Liver (tissue), 9 donors: ENCODE data around the gene SREK1. TPM values are rescaled to one million over a fixed set of nuclear protein-coding genes. Genes with fewer than 3 reads are reported as not detected.

ENCODE experiments used
- DNase-seq: peaks from one replicate; pipeline ENCODE4 v3.0.0-alpha.2; 2017; ENCODE audit warnings: low spot score
- H3K27ac ChIP-seq, 2 donors: one replicate each; pipeline ENCODE4 v1.7.0; 2013; ENCODE audit warnings: inconsistent platforms in 2 of 2, low read length in 2 of 2, control low read depth in 1 of 2, low read depth in 1 of 2, mild to moderate bottlenecking in 1 of 2
- H3K27me3 ChIP-seq, 4 donors: one replicate each; pipeline versions ENCODE4 v1.6.1 to v1.7.0; 2013; ENCODE audit warnings: low read length in 3 of 4, inconsistent platforms in 1 of 4, mild to moderate bottlenecking in 1 of 4, moderate library complexity in 1 of 4; ENCODE audit not compliant: control insufficient read depth in 4 of 4, insufficient read depth in 4 of 4
- H3K36me3 ChIP-seq, 4 donors: one replicate each; pipeline versions ENCODE4 v1.6.1 to v1.7.0; 2013; ENCODE audit warnings: low read length in 3 of 4, mild to moderate bottlenecking in 3 of 4, low read depth in 1 of 4, moderate library complexity in 1 of 4; ENCODE audit not compliant: control insufficient read depth in 4 of 4, insufficient read depth in 3 of 4
- H3K4me1 ChIP-seq, 4 donors: one replicate each; pipeline versions ENCODE4 v1.6.1 to v1.7.0; 2013; ENCODE audit warnings: low read length in 3 of 4, mild to moderate bottlenecking in 3 of 4, moderate library complexity in 1 of 4; ENCODE audit not compliant: control insufficient read depth in 4 of 4, insufficient read depth in 4 of 4
- H3K4me3 ChIP-seq, 3 donors: one replicate each; pipeline versions ENCODE4 v1.6.1 to v1.7.0; 2013; ENCODE audit warnings: low read length in 3 of 3, control low read depth in 1 of 3, low read depth in 1 of 3, mild to moderate bottlenecking in 1 of 3
- H3K9ac ChIP-seq, 2 donors: one replicate each; pipeline ENCODE4 v1.7.0; 2013; ENCODE audit warnings: low read length in 2 of 2, mild to moderate bottlenecking in 2 of 2, moderate library complexity in 2 of 2, control low read depth in 1 of 2, low read depth in 1 of 2
- H3K9me3 ChIP-seq, 4 donors: one replicate each; pipeline versions ENCODE4 v1.6.1 to v1.7.0; 2013; ENCODE audit warnings: low read length in 3 of 4; ENCODE audit not compliant: control insufficient read depth in 4 of 4
- ATF3 ChIP-seq: IDR thresholded peaks from 2 replicates; pipeline ENCODE4 v1.6.1; 2016; ENCODE audit warnings: antibody characterized with exemption
- CTCF ChIP-seq: fragments of 150-350 bp; IDR thresholded peaks from 2 replicates; pipeline ENCODE4 v1.5.1; 2017; ENCODE audit warnings: improper control_type of control experiment, low read depth, low read length; ENCODE audit not compliant: missing input control
- EGR1 ChIP-seq, 2 donors: IDR thresholded peaks; 2 replicates each; pipeline ENCODE4 v1.6.1; 2016 to 2018; ENCODE audit warnings: antibody characterized with exemption in 2 of 2, low read depth in 2 of 2
- FOXA1 ChIP-seq: IDR thresholded peaks from 2 replicates; pipeline ENCODE4 v1.6.1; 2016; ENCODE audit warnings: antibody characterized with exemption
- FOXA2 ChIP-seq: IDR thresholded peaks from 2 replicates; pipeline ENCODE4 v1.6.1; 2016; ENCODE audit warnings: antibody characterized with exemption
- GABPA ChIP-seq, 2 donors: IDR thresholded peaks in 1 of 2; conservative IDR thresholded peaks in 1 of 2; 2 replicates each; pipeline ENCODE4 v1.6.1; 2016; ENCODE audit warnings: antibody characterized with exemption in 2 of 2, mild to moderate bottlenecking in 1 of 2, moderate library complexity in 1 of 2
- HNF4A ChIP-seq, 2 donors: conservative IDR thresholded peaks; 2 replicates each; pipeline ENCODE4 v1.6.1; 2016; ENCODE audit warnings: antibody characterized with exemption in 2 of 2, mild to moderate bottlenecking in 2 of 2
- HNF4G ChIP-seq: IDR thresholded peaks from 2 replicates; pipeline ENCODE4 v1.6.1; 2016; ENCODE audit warnings: antibody characterized with exemption
- JUND ChIP-seq, 2 donors: IDR thresholded peaks; 2 replicates each; pipeline ENCODE4 v1.6.1; 2016; ENCODE audit warnings: antibody characterized with exemption in 2 of 2
- MAX ChIP-seq: IDR thresholded peaks from 2 replicates; pipeline ENCODE4 v1.6.1; 2016; ENCODE audit warnings: antibody characterized with exemption
- NR2F2 ChIP-seq: IDR thresholded peaks from 2 replicates; pipeline ENCODE4 v1.6.1; 2016; ENCODE audit warnings: antibody characterized with exemption
- RAD21 ChIP-seq, 2 donors: IDR thresholded peaks; 2 replicates each; pipeline ENCODE4 v1.6.1; 2016; ENCODE audit warnings: antibody characterized with exemption in 2 of 2, mild to moderate bottlenecking in 2 of 2
- REST ChIP-seq: IDR thresholded peaks from 2 replicates; pipeline ENCODE4 v1.6.1; 2016; ENCODE audit warnings: antibody characterized with exemption, mild to moderate bottlenecking
- RXRA ChIP-seq, 2 donors: IDR thresholded peaks; 2 replicates each; pipeline ENCODE4 v1.6.1; 2017 to 2018; ENCODE audit warnings: antibody characterized with exemption in 2 of 2, mild to moderate bottlenecking in 1 of 2
- SP1 ChIP-seq: IDR thresholded peaks from 2 replicates; pipeline ENCODE4 v1.6.1; 2018; ENCODE audit warnings: antibody characterized with exemption, mild to moderate bottlenecking
- TAF1 ChIP-seq: conservative IDR thresholded peaks from 2 replicates; pipeline ENCODE4 v1.6.1; 2016; ENCODE audit warnings: antibody characterized with exemption, mild to moderate bottlenecking
- YY1 ChIP-seq: IDR thresholded peaks from 2 replicates; pipeline ENCODE4 v1.6.1; 2016; ENCODE audit warnings: antibody characterized with exemption, mild to moderate bottlenecking
- ZBTB33 ChIP-seq: IDR thresholded peaks from 2 replicates; pipeline ENCODE4 v1.6.1; 2016; ENCODE audit warnings: antibody characterized with exemption
- WGBS: extraction: QIAGEN DNeasy Blood & Tissue Kit; methylation state at CpG from one replicate; pipeline ENCODE4 v1.1.7; 2013; 5-methylcytosine and 5-hydroxymethylcytosine counted together
- polyA plus RNA-seq, 2 donors: library from polyadenylated mRNA; stranded (reverse) in 1 of 2; unstranded in 1 of 2; fragments of 200-250 nt in 1 of 2; fragments of >200 nt in 1 of 2; fragmentation: Nextera tagmentation in 1 of 2; extraction: Ambion mirVana in 1 of 2; gene quantifications; one replicate each; pipeline versions ENCODE4 v1.2.1 to v1.2.3, GENCODE V29; 2013 to 2015
- total RNA-seq, 2 donors: library from RNA; depleted of rRNA; stranded (reverse); fragments of >200 nt; gene quantifications; one replicate each; pipeline ENCODE4 v1.2.3, GENCODE V29; 2014
- donor health status: healthy.
- donor health status: healthy.
- donor health status: healthy.
- donor health status: healthy.
- donor health status: healthy.

SREK1 gene
- total and polyA plus RNA-seq, 4 donors: 10.2 to 85.8 (median 43.9) TPM

GRCh38 chr5:66207800-66208561 lies 63.9 kb downstream of the SREK1 start:
- H3K27ac ChIP-seq: no peak overlapping the region
- H3K36me3 ChIP-seq: no peaks in the 10 kb centered on the region
- DNase-seq: no peak
- TF ChIP-seq TAF1 (no peak), NR2F2 (no peak), RXRA (IDR thresholded peaks at IDR 0.05) (no peak), EGR1 (IDR thresholded peaks at IDR 0.05; ENCODE audit: low read depth in 2 of 2) (no peak), GABPA (IDR thresholded peaks at IDR 0.05 in 1 of 2, conservative IDR thresholded peaks at IDR 0.05 in 1 of 2) (no peak), SP1 (no peak), RAD21 (IDR thresholded peaks at IDR 0.05) (no peak), JUND (IDR thresholded peaks at IDR 0.05) (no peak), ATF3 (no peak), REST (no peak), HNF4A (conservative IDR thresholded peaks at IDR 0.05) (no peak), FOXA1 (no peak), YY1 (no peak), CTCF (no peak), HNF4G (no peak), MAX (no peak), ZBTB33 (no peak), FOXA2 (no peak)
- no peaks in the 10 kb centered on the region for H3K4me1 ChIP-seq
- 89% methylated on average over 10 of the region's 10 CpGs for WGBS
- H3K9me3 ChIP-seq: no peaks in the 10 kb centered on the region
- no peaks in the 10 kb centered on the region for H3K27me3 ChIP-seq
- no peak overlapping the region for H3K9ac ChIP-seq
- H3K4me3 ChIP-seq: no peak overlapping the region
